ENCODE measurements around the gene CYB5RL. TPM values are rescaled to one million over a fixed set of nuclear protein-coding genes. Genes with fewer than 3 reads are reported as not detected.
"Not testable (repeated sequence)": the region's sequence is repeated elsewhere in the genome, so short reads cannot be mapped to it uniquely, and the experiment has no call there.

The CYB5RL gene
- total and polyA plus RNA-seq, 8 donors: 1.2 to 10.7 (median 2.9) TPM

- no peaks in the 10 kb centered on the region for H3K27me3 ChIP-seq
- intact Hi-C loops (cut with DNase I; ENCODE audit: low total_unique reads): loop anchor here (10.0 kb wide), 1 partner anchor 185 kb away; the partner anchor contains the start of gene SSBP3
- TF ChIP-seq CTCF (IDR thresholded peaks at IDR 0.05) (no peak), POLR2AphosphoS5 (IDR thresholded peaks at IDR 0.05) (no peak), POLR2A (IDR thresholded peaks at IDR 0.05) (no peak), EP300 (IDR thresholded peaks at IDR 0.05) (no peak)
- H3K27ac ChIP-seq: peak overlapping the region in 4 of 5 donors; percentile 70 to 87 (median 78)
- WGBS, 5 donors: 42 to 66% (median 50%) methylated on average over 3 of the region's 3 CpGs
- DNase-seq: no peak
- H3K4me1 ChIP-seq: peaks cover 26 to 41% (median 32%) of the 10 kb centered on the region in 4 donors
- H3K36me3 ChIP-seq: peaks cover 42 to 69% (median 58%) of the 10 kb centered on the region in 4 donors
- no peaks in the 10 kb centered on the region for H3K9me3 ChIP-seq
- no peak overlapping the region for H3K4me3 ChIP-seq
Observed at GRCh38 chr1:54219688-54220003, 19.8 kb upstream of the CYB5RL start.

- Histone ChIP-seq H3K27ac (peak overlapping the region; percentile 70 to 87 (median 75)), H3K4me3 (no peak overlapping the region), H3K27me3 (no peaks in the 10 kb centered on the region), H3K36me3 (peaks cover 47 to 69% (median 61%) of the 10 kb centered on the region in 4 donors), H3K9me3 (no peaks in the 10 kb centered on the region), H3K4me1 (peaks cover 26 to 41% (median 32%) of the 10 kb centered on the region in 4 donors)
- TF ChIP-seq POLR2A (IDR thresholded peaks at IDR 0.05) (no peak), POLR2AphosphoS5 (IDR thresholded peaks at IDR 0.05) (no peak), EP300 (IDR thresholded peaks at IDR 0.05) (no peak), CTCF (IDR thresholded peaks at IDR 0.05) (no peak)
- 24 to 47% (median 35%) methylated on average over 11 of the region's 11 CpGs for WGBS, 5 donors
- peak; percentile 59 to 64 for DNase-seq
- intact Hi-C loops (cut with DNase I; ENCODE audit: low total_unique reads): loop anchor here (10.0 kb wide), 1 partner anchor 186 kb away; the partner anchor contains the start of gene SSBP3
Observed at GRCh38 chr1:54218883-54219687, 19.3 kb upstream of the CYB5RL start.

GRCh38 chr1:54215523-54215922, 15.7 kb upstream of the CYB5RL start:
- TF ChIP-seq CTCF (IDR thresholded peaks at IDR 0.05) (no peak), EP300 (IDR thresholded peaks at IDR 0.05) (no peak)
- Histone ChIP-seq H3K4me3 (no peak overlapping the region), H3K4me1 (peaks cover 23 to 31% (median 27%) of the 10 kb centered on the region in 4 donors), H3K27ac (no peak overlapping the region), H3K9me3 (no peaks in the 10 kb centered on the region), H3K36me3 (peaks cover 83 to 92% (median 85%) of the 10 kb centered on the region in 4 donors), H3K27me3 (no peaks in the 10 kb centered on the region)
- no peak for DNase-seq
- intact Hi-C loops (cut with DNase I; ENCODE audit: low total_unique reads): loop anchor here (10.0 kb wide), 1 partner anchor 189 kb away; the partner anchor contains the start of gene SSBP3
- WGBS, 5 donors: 89 to 95% (median 92%) methylated on average over 9 of the region's 9 CpGs

GRCh38 chr1:54212872-54213271, 13.0 kb upstream of the CYB5RL start:
- no peak for TF ChIP-seq POLR2A (IDR thresholded peaks at IDR 0.05)
- no peak overlapping the region for H3K27ac ChIP-seq
- intact Hi-C loops (cut with DNase I; ENCODE audit: low total_unique reads): loop anchor here (10.0 kb wide), 1 partner anchor 192 kb away; the partner anchor contains the start of gene SSBP3
- H3K36me3 ChIP-seq: peaks cover 91 to 100% (median 99%) of the 10 kb centered on the region in 4 donors
- WGBS, 5 donors: 65 to 73% (median 72%) methylated on average over 1 of the region's 1 CpG
- H3K9me3 ChIP-seq: no peaks in the 10 kb centered on the region
- no peaks in the 10 kb centered on the region for H3K27me3 ChIP-seq
- DNase-seq: no peak
- no peak overlapping the region for H3K4me3 ChIP-seq
- H3K4me1 ChIP-seq: peaks cover 0 to 4% (median under 1%) of the 10 kb centered on the region in 4 donors

- H3K36me3 ChIP-seq: peaks cover 67 to 94% (median 92%) of the 10 kb centered on the region in 4 donors
- H3K4me1 ChIP-seq; H3K27ac ChIP-seq; H3K9me3 ChIP-seq; DNase-seq; H3K4me3 ChIP-seq; intact Hi-C loops (cut with DNase I; ENCODE audit: low total_unique reads); H3K27me3 ChIP-seq: not testable (repeated sequence)
- 60 to 71% (median 63%) methylated on average over 4 of the region's 4 CpGs for WGBS, 5 donors
Observed at GRCh38 chr1:54207896-54208295, 8.1 kb upstream of the CYB5RL start.

Data from stomach (tissue), 9 donors.